CD4-positive, alpha-beta T cell (primary cell): ENCODE results near the gene SNRNP27. TPM values are rescaled to one million over a fixed set of nuclear protein-coding genes. Genes with fewer than 3 reads are reported as not detected.

Experiments
- ATAC-seq: fragments of 200-7000 bp; cut with Tn5 transposase; one replicate; pipeline ENCODE4 v1.10.0; 2022; ENCODE audit warnings: mild to moderate bottlenecking; ENCODE audit not compliant: poor library complexity
- CTCF ChIA-PET: fragments of 350-600 bp; sonication (Branson Sonifier 250); formaldehyde crosslinking; loops from one replicate; lab custom pipeline; 2021; ENCODE audit warnings: antibody characterized with exemption, inconsistent platforms; lab: Charles Lee
- POLR2A ChIA-PET: fragments of 350-600 bp; sonication (Branson Sonifier 250); formaldehyde crosslinking; loops from one replicate; lab custom pipeline; 2021; ENCODE audit warnings: antibody characterized with exemption, inconsistent platforms; lab: Charles Lee
- DNase-seq, 14 experiments: peaks; one replicate each; pipeline ENCODE4 v3.0.0-alpha.2; 2013 to 2020; ENCODE audit warnings: mixed read lengths in 2 of 14
- H3K27ac ChIP-seq, 2 donors: one replicate each; pipeline versions ENCODE4 v1.5.1 to v1.7.0; 2013; ENCODE audit warnings: low read length in 2 of 2, low read depth in 1 of 2, mild to moderate bottlenecking in 1 of 2
- H3K27me3 ChIP-seq, 2 experiments: 1 replicate in 1 of 2; 2 replicates in 1 of 2; pipeline versions ENCODE4 v1.6.1 to v1.7.0; 2013; ENCODE audit warnings: low read length in 2 of 2, control low read depth in 1 of 2, mild to moderate bottlenecking in 1 of 2, moderate library complexity in 1 of 2; ENCODE audit not compliant: insufficient read depth in 2 of 2, control insufficient read depth in 1 of 2
- H3K36me3 ChIP-seq: one replicate; pipeline ENCODE4 v1.6.1; 2013; ENCODE audit warnings: low read length, control low read depth; ENCODE audit not compliant: insufficient read depth
- H3K4me1 ChIP-seq: one replicate; pipeline ENCODE4 v1.6.1; 2013; ENCODE audit warnings: low read length, control low read depth; ENCODE audit not compliant: insufficient read depth
- H3K4me3 ChIP-seq: one replicate; pipeline ENCODE4 v1.5.1; 2013; ENCODE audit warnings: mild to moderate bottlenecking, low read length, moderate library complexity
- H3K9me3 ChIP-seq, 2 experiments: 1 replicate in 1 of 2; 2 replicates in 1 of 2; pipeline versions ENCODE4 v1.6.1 to v1.7.0; 2013; ENCODE audit warnings: low read length in 2 of 2, mild to moderate bottlenecking in 2 of 2, control low read depth in 1 of 2, moderate library complexity in 1 of 2; ENCODE audit not compliant: control insufficient read depth in 1 of 2, insufficient read depth in 1 of 2
- H3K27ac Mint-ChIP-seq: one replicate; pipeline ENCODE4 v1.8.0; 2020; ENCODE audit warnings: mixed read lengths
- H3K27me3 Mint-ChIP-seq: one replicate; pipeline ENCODE4 v1.8.0; 2021; ENCODE audit warnings: mixed read lengths
- H3K36me3 Mint-ChIP-seq: one replicate; pipeline ENCODE4 v1.8.0; 2021; ENCODE audit warnings: low read depth, mixed read lengths
- H3K4me1 Mint-ChIP-seq: one replicate; pipeline ENCODE4 v1.8.0; 2021; ENCODE audit warnings: low read depth, mixed read lengths
- H3K4me3 Mint-ChIP-seq: one replicate; pipeline ENCODE4 v1.8.0; 2020; ENCODE audit warnings: mild to moderate bottlenecking, mixed read lengths
- H3K9me3 Mint-ChIP-seq: one replicate; pipeline ENCODE4 v1.8.0; 2020; ENCODE audit warnings: mixed read lengths
- CTCF ChIP-seq: fragments of 200-600 bp; IDR thresholded peaks from one replicate; pipeline ENCODE4 v1.8.0; 2022; ENCODE audit warnings: antibody characterized with exemption, mild to moderate bottlenecking
- intact Hi-C, 2 experiments: fragments of 100-400 bp; cut with DNase I in 1 of 2; cut with micrococcal nuclease in 1 of 2; formaldehyde crosslinking; loops; one replicate each; pipeline versions ENCODE4 v1.15.1 to v1.9.0; 2023 to 2025; cut with DNase I, micrococcal nuclease
- total RNA-seq, 174 experiments: library from RNA in 2 of 174; stranded (reverse) in 2 of 174; gene quantifications; one replicate each; pipeline ENCODE4 v1.2.3 and lab custom pipeline; 2021 to 2026

The SNRNP27 gene
- total RNA-seq, 2 experiments from 2014 or later: 50.9 to 54.8 TPM

GRCh38 chr2:69916106-69916505, 22.4 kb downstream of the SNRNP27 start:
- CTCF ChIA-PET: interaction anchor here (1.0 kb wide), 1 partner anchor 152 kb away, joined by 3 read pairs; no protein-coding TSS in a partner anchor
- Mint-ChIP-seq H3K4me3 (peak overlapping the region; percentile 88), H3K36me3 (peaks cover 56% of the 10 kb centered on the region), H3K27ac (peak overlapping the region; percentile 87), H3K27me3 (no peaks in the 10 kb centered on the region), H3K9me3 (no peaks in the 10 kb centered on the region), H3K4me1 (peaks cover 33% of the 10 kb centered on the region)
- peaks cover 11% of the 10 kb centered on the region for H3K36me3 ChIP-seq
- intact Hi-C loops: no loop called here
- ATAC-seq (no peak), DNase-seq (no peak)
- TF ChIP-seq CTCF: no peak
- peaks cover 15% of the 10 kb centered on the region for H3K4me1 ChIP-seq
- H3K9me3 ChIP-seq: no peaks in the 10 kb centered on the region
- no peaks in the 10 kb centered on the region for H3K27me3 ChIP-seq
- peak overlapping the region; percentile 86 for H3K4me3 ChIP-seq
- POLR2A ChIA-PET: interaction anchor here (0.6 to 5.9 kb wide), 9 partner anchors 23 to 342 kb away, joined by 3 to 219 read pairs (median 48); partner anchors contain the start of genes C2orf42, PCBP1 and PCYOX1
- no peak overlapping the region for H3K27ac ChIP-seq

GRCh38 chr2:69917852-69918251, 24.1 kb downstream of the SNRNP27 start:
- peak overlapping the region; percentile 42 for H3K4me3 Mint-ChIP-seq
- H3K4me1 ChIP-seq: peaks cover 15% of the 10 kb centered on the region
- intact Hi-C loops: no loop called here
- H3K27me3 ChIP-seq: no peaks in the 10 kb centered on the region
- no peaks in the 10 kb centered on the region for H3K9me3 ChIP-seq
- DNase-seq: peak in 1 of 14 experiments; percentile 51
- ATAC-seq: no peak
- H3K4me1 Mint-ChIP-seq: peaks cover 26% of the 10 kb centered on the region
- peaks cover 64% of the 10 kb centered on the region for H3K36me3 Mint-ChIP-seq
- TF ChIP-seq CTCF: no peak
- CTCF ChIA-PET: no interaction called here
- H3K27ac ChIP-seq: no peak overlapping the region
- no peak overlapping the region for H3K4me3 ChIP-seq
- no peaks in the 10 kb centered on the region for H3K9me3 Mint-ChIP-seq
- POLR2A ChIA-PET: interaction anchor here (1.1 to 2.1 kb wide), 3 partner anchors 168 to 225 kb away, joined by 3 to 6 read pairs (median 3); partner anchors contain the start of gene PCBP1
- no peak overlapping the region for H3K27ac Mint-ChIP-seq
- peaks cover 21% of the 10 kb centered on the region for H3K36me3 ChIP-seq
- H3K27me3 Mint-ChIP-seq: no peaks in the 10 kb centered on the region

GRCh38 chr2:69918401-69918800, 24.6 kb downstream of the SNRNP27 start:
- Mint-ChIP-seq H3K27ac (no peak overlapping the region), H3K4me3 (peak overlapping the region; percentile 42), H3K27me3 (no peaks in the 10 kb centered on the region), H3K4me1 (peaks cover 31% of the 10 kb centered on the region), H3K9me3 (no peaks in the 10 kb centered on the region), H3K36me3 (peaks cover 69% of the 10 kb centered on the region)
- H3K4me3 ChIP-seq: no peak overlapping the region
- H3K9me3 ChIP-seq: no peaks in the 10 kb centered on the region
- H3K27me3 ChIP-seq: no peaks in the 10 kb centered on the region
- ATAC-seq (no peak), DNase-seq (no peak)
- H3K27ac ChIP-seq: no peak overlapping the region
- intact Hi-C loops: no loop called here
- H3K4me1 ChIP-seq: peaks cover 15% of the 10 kb centered on the region
- H3K36me3 ChIP-seq: peaks cover 26% of the 10 kb centered on the region
- POLR2A ChIA-PET: interaction anchor here (1.1 to 2.1 kb wide), 3 partner anchors 167 to 224 kb away, joined by 3 to 6 read pairs (median 3); partner anchors contain the start of gene PCBP1
- CTCF ChIA-PET: no interaction called here
- no peak for TF ChIP-seq CTCF
